Thoracic aorta (tissue), 2 donors: ENCODE data around the gene SLC35E2B. TPM values are rescaled to one million over a fixed set of nuclear protein-coding genes. Genes with fewer than 3 reads are reported as not detected.
"Not testable (repeated sequence)": the region's sequence is repeated elsewhere in the genome, so short reads cannot be mapped to it uniquely, and the experiment has no call there.

Experiments used
- ATAC-seq: fragments of 150-250 bp; one replicate; pipeline ENCODE4 v1.8.0; 2017; ENCODE audit warnings: low read depth; ENCODE audit not compliant: insufficient number of reproducible peaks, low FRiP score
- DNase-seq: peaks from one replicate; pipeline ENCODE4 v3.0.0-alpha.2; 2020; ENCODE audit warnings: low spot score
- H3K27ac ChIP-seq, 2 donors: fragments of 200-600 bp; sonication (generic); 1 replicate in 1 of 2; 2 replicates in 1 of 2; pipeline ENCODE4 v1.5.1; 2016; ENCODE audit warnings: mild to moderate bottlenecking in 2 of 2, moderate library complexity in 2 of 2
- H3K27me3 ChIP-seq: fragments of 200-600 bp; sonication (generic); replicated peaks from 2 replicates; pipeline ENCODE4 v1.6.0; 2016; ENCODE audit warnings: mild to moderate bottlenecking; ENCODE audit not compliant: insufficient read depth
- H3K36me3 ChIP-seq: fragments of 200-600 bp; sonication (generic); one replicate; pipeline ENCODE4 v1.5.1; 2016
- H3K4me1 ChIP-seq, 2 donors: fragments of 200-600 bp; sonication (generic); 1 replicate in 1 of 2; 2 replicates in 1 of 2; pipeline versions ENCODE4 v1.5.1 to v1.6.0; 2016; ENCODE audit warnings: low read depth in 2 of 2, mild to moderate bottlenecking in 1 of 2; ENCODE audit not compliant: control insufficient read depth in 1 of 2
- H3K4me3 ChIP-seq: fragments of 200-600 bp; sonication (generic); 2 replicates; pipeline ENCODE4 v1.5.1; 2016; ENCODE audit warnings: mild to moderate bottlenecking
- H3K9me3 ChIP-seq: fragments of 200-600 bp; sonication (generic); 2 replicates; pipeline ENCODE4 v1.5.1; 2016
- total RNA-seq, 2 donors: library from RNA; depleted of rRNA; stranded (reverse); fragments of >200 nt; gene quantifications; one replicate each; pipeline versions ENCODE4 v1.1.0 to v1.2.3, GENCODE V29; 2016
- TF ChIP-seq, protein P1 (sequence below): fragments of 200-600 bp; sonication (generic); IDR thresholded peaks from one replicate; pipeline ENCODE4 v1.5.1; 2019; ENCODE audit warnings: antibody characterized with exemption

The SLC35E2B gene
- total RNA-seq, 2 donors from 2014 or later = 37.2 to 48.3 TPM

DNA sequence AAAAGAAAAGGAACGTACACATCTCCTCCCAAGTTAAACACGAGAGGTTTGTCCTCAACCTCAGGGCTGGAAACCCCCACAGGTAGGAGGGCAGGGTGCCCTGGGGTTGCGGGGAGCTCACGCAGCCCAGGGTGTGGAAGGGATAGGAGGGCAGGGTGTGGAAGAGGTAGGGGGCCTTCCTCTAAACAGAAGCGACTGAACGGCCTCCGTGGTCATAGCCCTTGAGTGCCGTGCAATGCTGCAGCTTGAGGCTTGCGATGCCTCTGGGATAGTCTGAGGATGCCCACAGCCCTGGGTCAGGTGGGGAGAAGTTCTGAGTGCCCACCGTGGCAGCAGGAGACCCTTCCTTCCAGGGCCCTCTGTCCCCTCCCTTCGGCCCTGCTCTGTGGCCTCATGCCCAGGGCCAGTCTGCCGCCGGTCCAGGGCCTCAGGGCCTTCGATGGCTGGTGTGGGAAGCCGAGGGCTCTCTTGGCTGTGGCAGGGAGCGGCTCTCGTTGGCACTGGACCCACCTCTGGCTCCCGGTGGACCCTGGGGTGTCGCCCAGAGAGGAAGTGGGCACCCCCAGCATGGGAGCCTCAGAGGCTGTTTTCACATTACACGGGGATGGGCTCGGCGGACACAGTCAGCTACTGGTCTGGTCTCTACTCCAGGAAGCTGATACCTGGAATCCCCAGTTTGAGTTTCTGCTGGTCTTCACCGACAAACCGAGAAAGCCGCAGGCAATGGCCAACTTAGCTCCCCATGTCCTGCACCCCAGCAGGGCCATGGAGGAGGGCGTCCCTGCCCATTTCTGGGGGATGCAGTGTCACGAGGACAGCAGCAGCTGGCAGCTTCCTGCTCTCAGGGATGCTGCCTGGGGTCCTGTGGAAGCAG is 27.4 kb downstream of the SLC35E2B start:
- Histone ChIP-seq H3K4me1 (no peaks in the 10 kb centered on the region), H3K36me3 (peaks cover 28% of the 10 kb centered on the region), H3K9me3 (no peaks in the 10 kb centered on the region), H3K27ac (no peak overlapping the region), H3K27me3 (no peaks in the 10 kb centered on the region), H3K4me3 (no peak overlapping the region)
- TF ChIP-seq, protein P1, sequence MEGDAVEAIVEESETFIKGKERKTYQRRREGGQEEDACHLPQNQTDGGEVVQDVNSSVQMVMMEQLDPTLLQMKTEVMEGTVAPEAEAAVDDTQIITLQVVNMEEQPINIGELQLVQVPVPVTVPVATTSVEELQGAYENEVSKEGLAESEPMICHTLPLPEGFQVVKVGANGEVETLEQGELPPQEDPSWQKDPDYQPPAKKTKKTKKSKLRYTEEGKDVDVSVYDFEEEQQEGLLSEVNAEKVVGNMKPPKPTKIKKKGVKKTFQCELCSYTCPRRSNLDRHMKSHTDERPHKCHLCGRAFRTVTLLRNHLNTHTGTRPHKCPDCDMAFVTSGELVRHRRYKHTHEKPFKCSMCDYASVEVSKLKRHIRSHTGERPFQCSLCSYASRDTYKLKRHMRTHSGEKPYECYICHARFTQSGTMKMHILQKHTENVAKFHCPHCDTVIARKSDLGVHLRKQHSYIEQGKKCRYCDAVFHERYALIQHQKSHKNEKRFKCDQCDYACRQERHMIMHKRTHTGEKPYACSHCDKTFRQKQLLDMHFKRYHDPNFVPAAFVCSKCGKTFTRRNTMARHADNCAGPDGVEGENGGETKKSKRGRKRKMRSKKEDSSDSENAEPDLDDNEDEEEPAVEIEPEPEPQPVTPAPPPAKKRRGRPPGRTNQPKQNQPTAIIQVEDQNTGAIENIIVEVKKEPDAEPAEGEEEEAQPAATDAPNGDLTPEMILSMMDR = no peak
- no peak for DNase-seq
- ATAC-seq = no peak

DNA sequence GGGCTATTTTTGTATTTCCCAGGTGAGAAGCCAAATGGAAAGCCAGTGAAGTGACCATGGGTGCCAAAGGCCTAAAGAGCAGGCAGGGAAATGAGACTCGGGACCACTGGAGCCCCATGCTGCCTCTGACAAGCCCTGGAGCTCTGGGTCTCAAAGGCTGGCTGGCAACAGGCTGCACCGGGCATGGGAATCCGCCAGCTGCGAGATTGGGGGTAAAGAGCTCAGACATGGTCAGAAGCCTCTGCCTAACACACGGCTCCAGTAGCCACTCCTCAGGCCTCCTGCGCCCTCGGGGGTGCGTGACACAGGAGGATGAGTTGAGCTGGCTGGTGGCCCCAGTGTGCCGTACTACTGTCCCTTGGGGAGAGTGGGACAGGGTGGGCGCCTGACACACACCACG is 28.3 kb downstream of the SLC35E2B start:
- H3K4me3 ChIP-seq, H3K27me3 ChIP-seq, H3K4me1 ChIP-seq, H3K9me3 ChIP-seq, ATAC-seq, DNase-seq, H3K27ac ChIP-seq: not testable (repeated sequence)
- peaks cover 20% of the 10 kb centered on the region for H3K36me3 ChIP-seq

GRCh38 chr1:1662830-1663560 is 29.6 kb downstream of the SLC35E2B start:
- peaks cover 20% of the 10 kb centered on the region for H3K36me3 ChIP-seq
- DNase-seq, H3K4me1 ChIP-seq, H3K9me3 ChIP-seq, H3K4me3 ChIP-seq, H3K27me3 ChIP-seq, ATAC-seq, H3K27ac ChIP-seq: not testable (repeated sequence)

DNA sequence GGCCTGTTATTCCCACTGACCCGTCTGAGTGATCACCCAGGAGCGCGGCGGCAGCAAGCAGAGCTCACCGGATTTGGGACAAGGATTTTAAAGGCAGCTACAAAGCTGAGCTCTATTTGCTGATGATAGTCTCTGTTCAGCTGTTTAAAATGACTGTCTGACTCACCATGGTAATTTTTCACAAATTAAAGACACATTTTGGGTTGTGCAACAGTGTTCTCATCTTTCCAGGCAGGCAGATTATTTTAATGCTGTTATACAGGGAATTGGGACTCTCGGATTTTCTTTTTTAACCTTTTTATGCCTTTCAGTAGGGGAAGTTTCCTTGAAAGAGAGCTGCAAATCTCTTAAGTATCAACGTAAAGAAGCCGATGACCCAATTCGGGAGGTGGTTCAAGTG is 30.2 kb downstream of the SLC35E2B start:
- ATAC-seq, H3K4me3 ChIP-seq, H3K27me3 ChIP-seq, DNase-seq, H3K4me1 ChIP-seq, H3K27ac ChIP-seq, H3K9me3 ChIP-seq: not testable (repeated sequence)
- peaks cover 20% of the 10 kb centered on the region for H3K36me3 ChIP-seq

GRCh38 chr1:1658583-1659549 is 33.7 kb downstream of the SLC35E2B start, which contains the start of gene CDK11B:
CDK11B (minus strand) TSS chr1:1659004; CDS start chr1:1657485, 1,519 bp downstream.
- H3K27me3 ChIP-seq, H3K4me1 ChIP-seq, H3K9me3 ChIP-seq: not testable (repeated sequence)
- Histone ChIP-seq H3K27ac (peak within 1 kb of the TSS; percentile 92 to 100), H3K36me3 (peaks cover 25% of the 10 kb centered on the region), H3K4me3 (peak within 1 kb of the TSS; percentile 73)
- DNase-seq = peak; percentile 46
- ATAC-seq = peak; percentile 83
- TF ChIP-seq, protein P1 = peak; percentile 51

GRCh38 chr1:1648265-1648664 is 44.3 kb downstream of the SLC35E2B start:
- not testable (repeated sequence) for H3K4me1 ChIP-seq, H3K27me3 ChIP-seq, H3K27ac ChIP-seq, H3K9me3 ChIP-seq, DNase-seq, ATAC-seq, H3K4me3 ChIP-seq
- H3K36me3 ChIP-seq = peaks cover 55% of the 10 kb centered on the region

DNA sequence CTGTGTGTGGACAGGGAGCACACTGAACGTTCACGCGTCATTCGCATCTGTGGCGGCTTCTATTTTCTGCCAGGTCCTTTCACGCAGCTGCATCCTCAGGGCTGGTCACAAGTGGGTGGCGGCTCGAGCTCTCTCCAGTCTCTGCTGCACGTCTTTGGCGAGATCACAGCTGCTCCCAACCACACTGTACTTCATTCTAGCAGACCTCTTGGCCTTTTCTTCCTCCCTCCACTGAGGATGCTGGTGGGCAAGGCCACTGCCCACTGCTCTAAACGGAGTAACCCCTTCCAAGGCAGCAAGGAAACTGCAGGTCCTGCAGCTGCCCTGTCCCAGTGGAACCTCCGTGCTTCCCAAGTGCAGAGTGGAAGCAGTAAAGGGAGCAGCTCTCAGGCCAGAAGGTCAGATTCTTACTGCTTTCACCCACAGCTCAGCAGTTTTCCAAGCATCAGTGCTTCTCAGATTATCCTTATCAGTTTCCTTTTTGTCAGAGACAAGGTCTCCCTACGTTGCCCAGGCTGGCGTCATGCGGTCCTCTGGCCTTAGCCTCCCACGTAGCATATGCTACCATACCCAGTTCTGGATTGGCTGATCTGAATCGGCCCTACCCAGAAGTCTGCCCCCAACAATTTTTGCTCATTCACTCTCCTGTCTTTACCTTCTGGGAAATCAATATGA is 44.9 kb downstream of the SLC35E2B start:
- DNase-seq, H3K4me3 ChIP-seq, H3K4me1 ChIP-seq, H3K27ac ChIP-seq, H3K27me3 ChIP-seq, H3K9me3 ChIP-seq, ATAC-seq: not testable (repeated sequence)
- H3K36me3 ChIP-seq = peaks cover 50% of the 10 kb centered on the region

- ATAC-seq, DNase-seq, H3K4me3 ChIP-seq, H3K27ac ChIP-seq, H3K4me1 ChIP-seq, H3K27me3 ChIP-seq, H3K9me3 ChIP-seq: not testable (repeated sequence)
- H3K36me3 ChIP-seq = peaks cover 36% of the 10 kb centered on the region
Measured at GRCh38 chr1:1646326-1646725, 46.3 kb downstream of the SLC35E2B start.

- H3K36me3 ChIP-seq = peaks cover 10% of the 10 kb centered on the region
- H3K27me3 ChIP-seq, DNase-seq, H3K27ac ChIP-seq, ATAC-seq, H3K4me1 ChIP-seq, H3K9me3 ChIP-seq, H3K4me3 ChIP-seq: not testable (repeated sequence)
Measured at GRCh38 chr1:1640711-1641461, 51.7 kb downstream of the SLC35E2B start.
